ENCODE results near the gene STPG2.

DNA sequence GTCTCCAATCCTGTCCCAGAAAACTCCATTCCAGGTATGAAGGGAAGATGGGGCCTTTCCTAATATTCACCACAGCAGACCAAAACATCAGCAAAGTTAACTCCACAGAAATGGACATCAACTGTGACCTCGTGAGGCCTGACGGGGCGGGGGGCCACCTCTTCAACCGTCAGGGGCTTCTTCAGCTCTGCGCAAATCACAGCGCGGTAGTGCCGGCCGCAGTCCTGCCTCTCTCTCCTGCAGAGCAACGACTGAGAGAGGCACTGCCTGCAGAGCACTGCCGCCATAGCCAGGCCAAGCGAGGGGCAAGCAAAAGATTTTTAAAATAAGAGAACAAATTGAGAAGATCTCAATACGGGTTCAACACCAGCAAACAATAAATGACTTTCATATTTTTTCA is 226.2 kb downstream of the STPG2 start:
- TF ChIP-seq, protein P1, sequence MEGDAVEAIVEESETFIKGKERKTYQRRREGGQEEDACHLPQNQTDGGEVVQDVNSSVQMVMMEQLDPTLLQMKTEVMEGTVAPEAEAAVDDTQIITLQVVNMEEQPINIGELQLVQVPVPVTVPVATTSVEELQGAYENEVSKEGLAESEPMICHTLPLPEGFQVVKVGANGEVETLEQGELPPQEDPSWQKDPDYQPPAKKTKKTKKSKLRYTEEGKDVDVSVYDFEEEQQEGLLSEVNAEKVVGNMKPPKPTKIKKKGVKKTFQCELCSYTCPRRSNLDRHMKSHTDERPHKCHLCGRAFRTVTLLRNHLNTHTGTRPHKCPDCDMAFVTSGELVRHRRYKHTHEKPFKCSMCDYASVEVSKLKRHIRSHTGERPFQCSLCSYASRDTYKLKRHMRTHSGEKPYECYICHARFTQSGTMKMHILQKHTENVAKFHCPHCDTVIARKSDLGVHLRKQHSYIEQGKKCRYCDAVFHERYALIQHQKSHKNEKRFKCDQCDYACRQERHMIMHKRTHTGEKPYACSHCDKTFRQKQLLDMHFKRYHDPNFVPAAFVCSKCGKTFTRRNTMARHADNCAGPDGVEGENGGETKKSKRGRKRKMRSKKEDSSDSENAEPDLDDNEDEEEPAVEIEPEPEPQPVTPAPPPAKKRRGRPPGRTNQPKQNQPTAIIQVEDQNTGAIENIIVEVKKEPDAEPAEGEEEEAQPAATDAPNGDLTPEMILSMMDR (IDR thresholded peaks at IDR 0.05): no peak
- no peak for TF ChIP-seq EZH2phosphoT487 (IDR thresholded peaks at IDR 0.05)
